Upper lobe of left lung (tissue), 4 donors: ENCODE data around the gene KRR1.

ENCODE experiments used
- POLR2A ChIP-seq, 4 donors: fragments of 450-650 bp; IDR thresholded peaks; one replicate each; pipeline ENCODE4 v1.5.1; 2016 to 2017; ENCODE audit warnings: antibody characterized with exemption in 4 of 4, mild to moderate bottlenecking in 2 of 4
- TF ChIP-seq, protein P1 (sequence below), 6 experiments: fragments of 450-650 bp in 4 of 6; fragments of 200-600 bp in 2 of 6; sonication (generic) in 2 of 6; IDR thresholded peaks; one replicate each; pipeline ENCODE4 v1.5.1; 2016 to 2019; ENCODE audit warnings: antibody characterized with exemption in 6 of 6

DNA sequence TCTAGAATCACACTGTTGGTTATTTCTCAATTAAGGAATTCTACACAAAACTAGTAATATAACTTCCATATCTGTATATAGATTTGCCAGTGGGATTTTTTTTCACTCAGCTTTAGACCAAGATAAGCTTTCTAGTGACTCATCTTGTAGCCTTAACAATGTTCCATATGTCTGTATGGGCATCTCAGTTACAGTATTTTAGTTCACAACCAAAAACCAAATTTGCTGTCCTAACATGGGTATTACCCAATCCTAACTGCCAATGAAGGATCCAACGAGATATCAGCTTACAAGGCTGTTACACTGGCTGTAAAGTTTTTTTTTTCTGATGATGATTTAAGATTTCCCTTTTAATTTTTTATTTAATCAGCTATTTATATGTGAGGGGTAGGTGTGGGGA lies 31.5 kb upstream of the KRR1 start:
- TF ChIP-seq, protein P1, sequence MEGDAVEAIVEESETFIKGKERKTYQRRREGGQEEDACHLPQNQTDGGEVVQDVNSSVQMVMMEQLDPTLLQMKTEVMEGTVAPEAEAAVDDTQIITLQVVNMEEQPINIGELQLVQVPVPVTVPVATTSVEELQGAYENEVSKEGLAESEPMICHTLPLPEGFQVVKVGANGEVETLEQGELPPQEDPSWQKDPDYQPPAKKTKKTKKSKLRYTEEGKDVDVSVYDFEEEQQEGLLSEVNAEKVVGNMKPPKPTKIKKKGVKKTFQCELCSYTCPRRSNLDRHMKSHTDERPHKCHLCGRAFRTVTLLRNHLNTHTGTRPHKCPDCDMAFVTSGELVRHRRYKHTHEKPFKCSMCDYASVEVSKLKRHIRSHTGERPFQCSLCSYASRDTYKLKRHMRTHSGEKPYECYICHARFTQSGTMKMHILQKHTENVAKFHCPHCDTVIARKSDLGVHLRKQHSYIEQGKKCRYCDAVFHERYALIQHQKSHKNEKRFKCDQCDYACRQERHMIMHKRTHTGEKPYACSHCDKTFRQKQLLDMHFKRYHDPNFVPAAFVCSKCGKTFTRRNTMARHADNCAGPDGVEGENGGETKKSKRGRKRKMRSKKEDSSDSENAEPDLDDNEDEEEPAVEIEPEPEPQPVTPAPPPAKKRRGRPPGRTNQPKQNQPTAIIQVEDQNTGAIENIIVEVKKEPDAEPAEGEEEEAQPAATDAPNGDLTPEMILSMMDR (IDR thresholded peaks at IDR 0.05): no peak
- TF ChIP-seq POLR2A (IDR thresholded peaks at IDR 0.05): no peak
